Stimulated activated CD4-positive, alpha-beta T cell treated with anti-CD3 and anti-CD28 coated beads, Interleukin-2, amount 100 ng/mL, for 24 hours (primary cell): Measurements from ENCODE around the gene WWC1.
"Not testable (repeated sequence)": the region's sequence is repeated elsewhere in the genome, so short reads cannot be mapped to it uniquely, and the experiment has no call there.

ENCODE experiments used
- DNase-seq, 2 donors: peaks; one replicate each; pipeline ENCODE4 v3.0.0-alpha.2; 2020

The WWC1 gene

GRCh38 chr5:168415971-168416370 is 124.5 kb downstream of the WWC1 start:
- DNase-seq, result no peak

GRCh38 chr5:168417731-168418429 is 126.4 kb downstream of the WWC1 start:
- DNase-seq, result no peak

DNA sequence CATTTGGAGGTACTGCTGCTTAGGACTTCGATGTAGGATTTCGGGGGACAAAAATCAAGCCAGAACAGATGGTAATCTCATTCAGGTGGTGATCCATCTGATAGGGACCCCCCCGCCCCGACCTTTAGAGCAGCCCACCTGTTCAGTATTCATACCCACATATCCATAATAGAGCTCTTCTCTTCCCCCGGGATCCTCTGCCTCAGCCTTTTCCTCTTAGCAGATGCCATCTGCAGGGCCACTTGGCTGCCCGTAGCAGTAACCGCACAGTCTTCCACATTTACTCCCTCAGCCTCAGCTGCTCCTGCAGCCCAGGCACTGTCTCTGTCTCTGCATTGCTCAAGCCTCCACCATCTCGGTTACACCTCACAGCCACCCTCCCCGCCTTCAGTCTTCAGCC is 129.0 kb downstream of the WWC1 start:
- no peak for DNase-seq

- DNase-seq, result no peak
Measured at GRCh38 chr5:168422431-168422830, 131.0 kb downstream of the WWC1 start.

DNA sequence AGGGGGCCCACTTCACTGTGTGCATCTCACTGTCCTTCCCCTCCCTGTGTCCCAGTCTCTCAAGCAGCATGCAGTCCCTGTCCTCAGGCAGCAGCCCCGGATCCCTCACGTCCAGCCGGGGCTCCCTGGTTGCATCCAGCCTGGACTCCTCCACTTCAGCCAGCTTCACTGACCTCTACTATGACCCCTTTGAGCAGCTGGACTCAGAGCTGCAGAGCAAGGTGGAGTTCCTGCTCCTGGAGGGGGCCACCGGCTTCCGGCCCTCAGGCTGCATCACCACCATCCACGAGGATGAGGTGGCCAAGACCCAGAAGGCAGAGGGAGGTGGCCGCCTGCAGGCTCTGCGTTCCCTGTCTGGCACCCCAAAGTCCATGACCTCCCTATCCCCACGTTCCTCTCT is 132.0 kb downstream of the WWC1 start:
- no peak for DNase-seq

DNA sequence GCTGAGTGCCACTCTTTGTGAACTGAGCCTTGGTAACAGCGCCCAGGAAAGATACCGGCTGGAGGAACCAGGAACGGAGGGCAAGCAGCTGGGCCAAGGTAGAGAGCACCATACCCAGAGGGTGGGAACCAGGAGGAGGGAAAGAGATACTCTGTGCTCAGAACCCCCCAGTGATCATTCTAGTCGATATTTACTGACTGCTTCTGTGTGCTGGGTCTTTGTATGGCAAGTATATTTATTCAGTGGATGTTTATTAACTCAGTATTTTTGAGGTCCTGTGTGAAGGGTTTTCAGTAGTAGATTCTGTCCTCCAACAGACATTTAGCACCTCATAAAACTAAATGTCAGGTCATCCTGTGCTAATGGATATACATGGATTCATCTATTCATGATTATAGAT is 132.5 kb downstream of the WWC1 start:
- DNase-seq, result no peak

DNA sequence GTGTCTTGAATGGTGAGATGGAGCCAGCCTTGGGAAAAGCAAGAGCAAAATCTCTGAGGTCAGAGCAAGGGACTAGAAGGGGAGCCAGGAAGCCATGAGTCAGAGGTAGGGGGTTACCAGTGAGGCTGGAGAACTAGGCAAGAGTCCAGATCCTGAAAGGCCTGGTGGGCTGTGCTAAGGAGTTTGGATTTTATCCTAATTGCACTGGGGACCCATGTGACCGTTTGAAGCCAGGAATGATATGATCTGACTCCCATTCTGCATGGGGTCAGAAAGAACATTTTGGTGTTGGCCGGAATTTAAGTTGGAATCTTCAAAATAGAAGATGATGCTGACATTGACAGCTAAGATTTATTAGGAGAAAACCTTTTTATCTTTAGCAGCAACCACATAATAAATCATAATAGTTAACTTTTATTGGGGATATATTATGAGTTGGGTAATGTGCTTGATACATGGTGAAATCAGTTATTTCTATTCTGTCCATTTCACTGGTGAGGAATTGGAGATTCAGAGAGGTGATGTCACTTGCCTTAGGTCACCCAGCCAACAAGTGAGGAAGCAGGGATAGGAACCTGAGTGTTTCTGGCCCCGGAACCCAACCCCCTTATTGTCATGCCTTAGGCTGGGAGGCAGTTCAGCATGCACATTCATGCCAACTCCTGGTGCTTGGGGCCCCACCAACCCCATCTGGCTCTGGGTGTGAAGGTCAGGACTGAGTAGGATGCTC is 133.3 kb downstream of the WWC1 start:
- no peak for DNase-seq

DNA sequence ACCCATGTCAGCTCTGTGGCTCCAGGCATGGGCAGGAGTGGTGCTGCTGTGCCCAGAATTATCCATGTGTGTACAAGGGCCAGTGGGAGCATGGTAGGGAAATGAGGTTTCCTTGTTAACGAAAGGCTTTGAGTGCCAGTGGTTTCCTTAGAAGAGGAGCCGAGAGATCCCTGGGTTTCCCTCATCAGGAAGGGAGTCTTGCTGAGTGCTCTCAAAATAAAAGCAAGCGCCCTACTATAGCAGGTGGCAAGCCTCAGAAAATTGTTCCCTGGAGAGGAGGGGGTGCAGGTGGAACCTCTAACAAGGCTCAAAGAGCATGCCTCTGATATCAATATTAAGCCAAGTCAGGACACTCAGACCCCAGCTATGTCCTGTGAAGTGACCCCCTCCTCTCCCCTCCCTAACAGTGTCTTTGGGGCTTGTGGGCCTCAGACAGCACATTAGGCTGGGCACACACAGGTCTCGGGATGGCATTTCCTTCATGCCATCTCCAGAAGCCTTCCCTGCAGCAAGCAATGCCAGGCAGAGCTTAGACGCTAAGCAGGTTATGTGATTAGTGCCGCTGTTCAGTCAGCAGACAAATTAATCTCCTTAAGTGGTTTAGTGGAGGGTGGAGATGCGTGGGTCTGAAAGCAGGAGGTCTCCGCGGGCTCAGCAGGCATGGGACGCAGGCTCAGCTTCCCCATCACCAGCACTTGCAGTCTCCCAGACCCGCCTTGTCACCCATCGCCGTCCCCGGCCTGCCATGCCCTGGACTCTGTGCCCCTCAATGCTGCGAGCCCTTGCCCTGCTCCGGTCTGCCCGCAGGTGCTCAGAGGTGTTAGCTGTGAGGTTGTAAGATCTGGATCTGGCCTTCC is 134.8 kb downstream of the WWC1 start:
- DNase-seq, result no peak

- DNase-seq, result no peak
Measured at GRCh38 chr5:168426864-168427172, 135.4 kb downstream of the WWC1 start.

DNA sequence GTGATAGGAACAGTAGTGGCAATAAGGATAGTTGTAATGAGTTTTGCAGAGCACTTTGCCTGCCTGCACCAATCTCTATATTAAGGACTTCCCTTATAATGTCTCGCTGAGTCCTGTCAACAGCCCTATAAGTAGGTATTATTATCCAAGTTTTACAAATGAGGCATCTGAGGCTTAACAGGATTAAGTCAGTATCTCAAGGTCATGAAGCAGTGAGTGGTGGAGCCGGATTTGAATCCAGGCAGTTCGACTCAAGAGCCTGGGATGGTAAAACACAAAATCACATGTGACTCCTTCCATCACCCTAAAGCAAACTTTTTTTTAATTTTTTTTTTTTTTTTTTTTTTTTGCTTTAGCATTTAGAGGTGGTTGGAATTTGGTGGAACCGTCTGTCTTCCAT is 135.8 kb downstream of the WWC1 start:
- no peak for DNase-seq

- no peak for DNase-seq
Measured at GRCh38 chr5:168428552-168428951, 137.1 kb downstream of the WWC1 start.

GRCh38 chr5:168430296-168430695 is 138.9 kb downstream of the WWC1 start:
- no peak for DNase-seq

GRCh38 chr5:168432903-168433302 is 141.5 kb downstream of the WWC1 start:
- DNase-seq, result no peak

- DNase-seq, result no peak
Measured at GRCh38 chr5:168434001-168434400, 142.6 kb downstream of the WWC1 start.

- no peak for DNase-seq
Measured at GRCh38 chr5:168434746-168435321, 143.4 kb downstream of the WWC1 start.

DNA sequence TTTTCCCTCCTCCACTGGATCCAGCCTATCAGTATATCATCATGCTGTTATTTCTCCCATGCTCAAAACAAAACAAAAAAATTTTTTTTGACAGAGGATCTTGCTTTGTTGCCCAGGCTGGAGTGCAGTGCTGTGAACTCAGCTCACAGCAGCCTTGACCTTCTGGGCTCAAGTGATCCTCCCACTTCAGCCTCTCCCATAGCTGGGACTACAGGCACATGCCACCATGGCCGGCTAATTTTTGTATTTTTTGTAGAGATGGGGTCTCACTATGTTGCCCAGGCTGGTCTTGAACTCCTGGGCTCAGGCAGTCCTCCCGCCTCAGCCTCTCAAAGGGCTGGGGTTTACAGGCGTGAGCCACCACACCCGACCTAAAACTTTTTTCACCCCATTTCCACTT is 143.9 kb downstream of the WWC1 start:
- DNase-seq, result not testable (repeated sequence)

DNA sequence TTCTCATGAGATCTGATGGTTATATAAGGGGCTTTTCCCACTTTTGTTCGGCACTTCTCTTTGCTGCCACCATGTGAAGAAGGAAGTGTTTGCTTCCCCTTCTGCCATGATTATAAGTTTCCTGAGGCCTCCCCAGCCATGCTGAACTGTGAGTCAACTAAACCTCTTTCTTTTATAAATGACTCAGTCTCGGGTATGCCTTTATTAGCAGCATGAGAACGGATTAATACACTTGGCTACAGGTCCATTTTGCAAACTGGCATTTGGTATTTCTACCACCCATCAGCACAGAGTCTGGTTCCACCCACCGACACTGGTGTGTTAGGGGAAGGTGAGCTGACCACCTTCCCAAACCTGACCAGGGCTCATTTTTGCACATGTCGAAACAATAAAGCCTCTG is 146.9 kb downstream of the WWC1 start:
- DNase-seq, result no peak

DNA sequence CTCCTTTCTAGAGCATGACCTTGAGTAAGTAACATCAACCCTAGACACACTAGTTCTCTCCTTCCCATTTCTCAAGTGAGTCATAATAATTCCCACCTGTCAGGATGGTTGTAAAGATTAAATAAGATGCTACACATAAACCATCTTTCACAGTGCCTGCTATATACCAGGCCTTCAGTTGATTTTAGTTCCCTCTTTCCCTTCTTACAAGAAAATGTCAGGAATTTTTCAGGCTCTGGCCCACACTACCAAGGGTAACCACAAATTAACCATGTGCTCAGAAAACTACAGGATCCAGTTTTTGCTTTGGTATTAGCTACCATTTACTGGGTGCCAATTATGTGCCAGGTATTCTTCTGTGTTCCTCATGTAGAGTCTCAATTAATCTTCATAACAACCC is 152.1 kb downstream of the WWC1 start:
- no peak for DNase-seq

- no peak for DNase-seq
Measured at GRCh38 chr5:168443950-168444700, 152.7 kb downstream of the WWC1 start.

DNA sequence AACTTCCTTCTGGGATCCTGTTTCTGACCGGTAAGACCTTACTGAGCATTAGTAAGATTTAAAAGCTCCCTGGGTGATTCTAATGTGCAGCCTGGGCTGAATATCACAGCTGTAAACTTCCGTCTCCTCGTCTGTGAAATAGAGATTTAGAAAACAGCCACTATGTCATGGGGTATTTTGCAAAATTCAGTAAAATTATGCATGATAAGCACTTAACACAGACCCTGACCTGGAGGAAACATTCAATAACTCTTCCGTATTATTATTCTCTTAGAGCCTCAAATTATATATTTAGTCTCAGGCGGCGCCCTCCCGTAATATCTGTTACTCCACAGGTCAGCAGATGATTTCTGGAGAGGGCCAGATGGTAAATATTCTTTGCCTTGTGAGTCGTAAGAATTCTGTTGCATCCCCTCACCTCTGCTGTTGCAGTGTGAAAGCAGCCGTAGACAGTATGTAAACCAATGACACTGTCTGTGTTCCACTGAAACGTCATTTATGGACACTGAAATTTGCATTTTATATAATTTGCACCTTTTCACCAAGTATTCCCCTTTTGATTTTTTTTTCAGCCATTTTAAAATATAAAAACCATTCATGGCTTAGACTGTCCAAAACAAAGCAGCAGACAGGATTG is 155.7 kb downstream of the WWC1 start:
- no peak for DNase-seq

- DNase-seq, result no peak
Measured at GRCh38 chr5:168447808-168448207, 156.4 kb downstream of the WWC1 start.

DNA sequence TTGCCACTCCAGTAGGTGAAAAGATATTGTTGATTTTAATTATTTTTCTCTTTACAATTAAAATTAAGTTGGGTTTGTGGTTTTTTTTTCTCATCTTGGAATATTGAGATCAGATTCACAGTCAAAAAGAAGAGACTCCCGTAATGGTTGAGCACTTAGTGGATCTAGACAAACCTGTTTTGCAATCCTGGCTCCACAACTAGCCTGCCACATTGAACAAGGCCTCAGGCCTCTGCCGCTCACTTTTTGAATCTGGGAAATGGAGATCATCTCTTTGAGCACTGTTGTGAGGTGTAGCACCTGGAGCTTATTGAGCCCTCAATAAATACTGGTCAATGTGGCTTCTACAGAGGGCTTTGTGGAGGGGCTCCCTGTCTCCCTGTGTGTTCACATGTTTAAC is 157.7 kb downstream of the WWC1 start:
- no peak for DNase-seq
